HCT116 (cell line): ENCODE results near the gene CD164L2. TPM values are rescaled to one million over a fixed set of nuclear protein-coding genes. Genes with fewer than 3 reads are reported as not detected.

ENCODE experiments used
- ATAC-seq: fragments of 200-7000 bp; cut with Tn5 transposase; 2 replicates; pipeline ENCODE4 v1.9.1; 2020; ENCODE audit warnings: mild to moderate bottlenecking, moderate library complexity
- BruUV-seq: library from RNA; stranded (reverse); fragments of 400-500 nt; replicated peaks from 2 replicates; lab custom pipeline; 2021; lab: Mats Ljungman, UMichigan
- CTCF ChIA-PET: fragments of 300-600 bp; sonication (Branson Sonifier 250); formaldehyde crosslinking; loops from one replicate; lab custom pipeline; 2021; ENCODE audit warnings: antibody characterized with exemption; lab: Charles Lee
- POLR2A ChIA-PET: fragments of 300-600, 350-600 bp; sonication (Branson Sonifier 250); formaldehyde crosslinking; loops from one replicate; lab custom pipeline; 2021; ENCODE audit warnings: antibody characterized with exemption; lab: Charles Lee
- RAD21 ChIA-PET, 2 experiments: fragments of 300-600 bp; sonication (Branson Sonifier 250); formaldehyde crosslinking; loops; one replicate each; lab custom pipeline; 2023; ENCODE audit warnings: low total read pairs in 2 of 2; ENCODE audit not compliant: uncharacterized antibody in 2 of 2, unreplicated experiment in 2 of 2, low non-redundant PET in 1 of 2; lab: Charles Lee
- DNase-seq: peaks from one replicate; pipeline ENCODE4 v3.0.0-alpha.2; 2010; ENCODE audit warnings: low read depth, low spot score
- H2AFZ ChIP-seq: fragments of 200-600 bp; shearing (Covaris generic), sonication (generic); 2 replicates; pipeline ENCODE4 v1.6.1; 2017; ENCODE audit warnings: low read depth, mixed run types, mixed read lengths, antibody characterized with exemption, low read length; ENCODE audit not compliant: poor library complexity, severe bottlenecking
- H3K27ac ChIP-seq: 2 replicates; pipeline ENCODE4 v1.5.1; 2012; ENCODE audit warnings: low read depth, low read length
- H3K27me3 ChIP-seq: fragments of 200-600 bp; sonication (generic); 2 replicates; pipeline ENCODE4 v1.6.1; 2016; ENCODE audit warnings: mixed run types, low read length, mixed read lengths; ENCODE audit not compliant: insufficient read depth
- H3K36me3 ChIP-seq, 2 experiments: fragments of 200-500 bp in 1 of 2; fragments of 200-600 bp in 1 of 2; sonication (Bioruptor generic) in 1 of 2; sonication (generic) in 1 of 2; 2 replicates each; pipeline versions ENCODE4 v1.5.1 to v1.6.1; 2014 to 2016; ENCODE audit warnings: low read length in 2 of 2, inconsistent platforms in 1 of 2, mixed read lengths in 1 of 2, mixed run types in 1 of 2; ENCODE audit not compliant: insufficient read depth in 2 of 2, control insufficient read depth in 1 of 2
- H3K4me1 ChIP-seq, 2 experiments: fragments of 200-600 bp in 1 of 2; sonication (generic) in 1 of 2; 2 replicates each; pipeline versions ENCODE4 v1.5.1 to v1.6.1; 2012 to 2017; ENCODE audit warnings: low read length in 2 of 2, inconsistent platforms in 1 of 2, mild to moderate bottlenecking in 1 of 2, mixed read lengths in 1 of 2, mixed run types in 1 of 2, moderate library complexity in 1 of 2; ENCODE audit not compliant: insufficient read depth in 2 of 2, control insufficient read depth in 1 of 2
- H3K4me2 ChIP-seq: fragments of 200-600 bp; sonication (generic); 2 replicates; pipeline ENCODE4 v1.6.1; 2017; ENCODE audit warnings: mixed run types, low read length, mixed read lengths
- H3K4me3 ChIP-seq, 2 experiments: fragments of 200-600 bp in 1 of 2; sonication (generic) in 1 of 2; replicated peaks in 1 of 2; 2 replicates each; pipeline ENCODE4 v1.5.1; 2011 to 2016; ENCODE audit warnings: low read length in 2 of 2, control low read depth in 1 of 2, low read depth in 1 of 2, mild to moderate bottlenecking in 1 of 2, mixed read lengths in 1 of 2, mixed run types in 1 of 2
- H3K79me2 ChIP-seq: fragments of 200-600 bp; sonication (generic); 2 replicates; pipeline ENCODE4 v1.6.1; 2017; ENCODE audit warnings: mild to moderate bottlenecking, mixed run types, low read length, moderate library complexity, mixed read lengths; ENCODE audit not compliant: insufficient read depth
- H3K9ac ChIP-seq: fragments of 200-600 bp; sonication (generic); 2 replicates; pipeline ENCODE4 v1.6.1; 2016; ENCODE audit warnings: low read length, mixed read lengths
- H3K9me2 ChIP-seq: fragments of 200-600 bp; sonication (generic), shearing (Covaris generic); 2 replicates; pipeline ENCODE4 v1.6.1; 2017; ENCODE audit warnings: mixed run types, mild to moderate bottlenecking, moderate library complexity; ENCODE audit not compliant: insufficient read depth
- H3K9me3 ChIP-seq, 2 experiments: fragments of 200-500 bp in 1 of 2; fragments of 200-600 bp in 1 of 2; sonication (Bioruptor generic) in 1 of 2; sonication (generic) in 1 of 2; 2 replicates each; pipeline ENCODE4 v1.6.1; 2014 to 2017; ENCODE audit warnings: low read length in 2 of 2, mixed read lengths in 2 of 2, inconsistent platforms in 1 of 2, low read depth in 1 of 2, mild to moderate bottlenecking in 1 of 2, mixed run types in 1 of 2, moderate library complexity in 1 of 2; ENCODE audit not compliant: control insufficient read depth in 1 of 2, insufficient read depth in 1 of 2
- H4K20me1 ChIP-seq: fragments of 200-600 bp; sonication (generic), shearing (Covaris generic); 2 replicates; pipeline ENCODE4 v1.6.1; 2017; ENCODE audit warnings: mixed run types, mild to moderate bottlenecking, moderate library complexity; ENCODE audit not compliant: insufficient read depth
- CEBPB ChIP-seq: IDR thresholded peaks from 2 replicates; pipeline ENCODE4 v1.6.1; 2012; ENCODE audit warnings: low read depth
- EGR1 ChIP-seq: IDR thresholded peaks from 2 replicates; pipeline ENCODE4 v1.6.1; 2012; ENCODE audit warnings: low read depth
- MAX ChIP-seq: IDR thresholded peaks from 2 replicates; pipeline ENCODE4 v1.6.1; 2012
- POLR2A ChIP-seq: IDR thresholded peaks from 2 replicates; pipeline ENCODE4 v1.7.0; 2011; ENCODE audit warnings: borderline replicate concordance; ENCODE audit not compliant: insufficient read depth, insufficient read length; ENCODE audit errors: extremely low read depth
- POLR2AphosphoS5 ChIP-seq: IDR thresholded peaks from 2 replicates; pipeline ENCODE4 v1.6.1; 2011; ENCODE audit warnings: mild to moderate bottlenecking, low read depth, low read length, moderate library complexity
- intact Hi-C: fragments of 100-400 bp; cut with micrococcal nuclease; formaldehyde crosslinking; loops from 2 replicates; pipeline ENCODE4 v1.10.0; 2022
- total RNA-seq: library from RNA; stranded (reverse); gene quantifications from one replicate; pipeline ENCODE4 v1.2.1, GENCODE V29; 2021; ENCODE audit not compliant: unreplicated experiment
- TF ChIP-seq, protein P1 (sequence below), 3 experiments: fragments of 200-600 bp in 1 of 3; sonication (generic) in 1 of 3; IDR thresholded peaks in 2 of 3; conservative IDR thresholded peaks in 1 of 3; 2 replicates each; pipeline ENCODE4 v1.5.1; 2012 to 2017; ENCODE audit warnings: low read depth in 2 of 3, low read length in 2 of 3, antibody characterized with exemption in 1 of 3, borderline replicate concordance in 1 of 3, control low read depth in 1 of 3, mild to moderate bottlenecking in 1 of 3, mixed read lengths in 1 of 3, mixed run types in 1 of 3, moderate library complexity in 1 of 3; ENCODE audit not compliant: insufficient read depth in 1 of 3

CD164L2 gene
- total RNA-seq, 1 experiment from 2014 or later, result 11.6 TPM

GRCh38 chr1:27392096-27392777 is 9.1 kb upstream of the CD164L2 start, which contains the start of gene GPR3 (continued):
- no peak for TF ChIP-seq POLR2A
- peak; percentile 78; the same call in 1 of the 2 replicates for TF ChIP-seq MAX

DNA sequence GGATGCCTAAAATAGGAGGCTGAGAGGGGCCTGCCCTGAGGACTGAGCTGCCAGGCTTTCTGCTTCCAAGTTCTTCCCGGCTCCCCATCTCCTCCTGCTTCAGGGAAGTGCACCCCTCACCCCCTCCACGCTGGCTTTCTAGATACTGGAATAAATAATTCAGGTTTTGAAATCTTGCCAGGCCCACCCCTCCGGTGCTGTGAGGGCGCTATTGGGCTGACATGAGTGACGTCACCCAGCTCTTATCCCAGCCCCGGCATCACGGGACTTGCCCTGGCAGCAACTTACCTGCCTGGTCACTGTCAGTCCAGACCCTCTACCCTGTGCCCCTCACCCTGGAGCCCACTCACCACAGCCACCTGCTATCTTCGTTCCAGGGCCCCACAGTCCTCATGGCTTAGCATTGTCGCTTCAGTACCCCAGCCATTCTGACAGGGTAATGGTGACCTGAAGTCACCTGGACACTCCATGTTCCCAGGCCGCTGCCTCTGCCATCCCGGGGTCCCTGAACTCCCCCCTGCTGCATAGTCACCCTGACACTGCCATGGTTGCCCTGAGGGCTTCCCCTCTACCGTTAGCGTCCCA is 8.5 kb upstream of the CD164L2 start:
- intact Hi-C loops, result loop anchor here (2.0 kb wide), 1 partner anchor 347 kb away; no protein-coding TSS in a partner anchor
- Histone ChIP-seq H3K9ac (peak overlapping the region; percentile 100), H3K9me2 (no peaks in the 10 kb centered on the region), H4K20me1 (no peaks in the 10 kb centered on the region), H3K36me3 (peaks cover 0 to 12% of the 10 kb centered on the region in 2 experiments; a peak in 1 of 4 replicates), H3K27me3 (no peaks in the 10 kb centered on the region), H3K27ac (peak overlapping the region; percentile 88), H3K4me1 (peaks cover 17 to 43% of the 10 kb centered on the region in 2 experiments), H2AFZ (no peak overlapping the region), H3K79me2 (peaks cover 25% of the 10 kb centered on the region), H3K4me2 (peak overlapping the region; percentile 86), H3K9me3 (no peaks in the 10 kb centered on the region), H3K4me3 (peak overlapping the region; percentile 46 to 99)
- DNase-seq (peak; percentile 53), ATAC-seq (peak; percentile 48)
- CTCF ChIA-PET, result interaction anchor here (0.6 to 3.0 kb wide), 18 partner anchors 9 to 346 kb away, joined by 3 to 28 read pairs (median 5); partner anchors contain the start of genes AHDC1, CD164L2, MAP3K6 and SYTL1
- POLR2A ChIA-PET, result interaction anchor here (0.6 to 1.9 kb wide), 8 partner anchors 9 to 700 kb away, joined by 3 to 8 read pairs (median 4); partner anchors contain the start of genes AHDC1, CD164L2 and MAP3K6
- no TSS peak for BruUV-seq
- TF ChIP-seq, protein P1, sequence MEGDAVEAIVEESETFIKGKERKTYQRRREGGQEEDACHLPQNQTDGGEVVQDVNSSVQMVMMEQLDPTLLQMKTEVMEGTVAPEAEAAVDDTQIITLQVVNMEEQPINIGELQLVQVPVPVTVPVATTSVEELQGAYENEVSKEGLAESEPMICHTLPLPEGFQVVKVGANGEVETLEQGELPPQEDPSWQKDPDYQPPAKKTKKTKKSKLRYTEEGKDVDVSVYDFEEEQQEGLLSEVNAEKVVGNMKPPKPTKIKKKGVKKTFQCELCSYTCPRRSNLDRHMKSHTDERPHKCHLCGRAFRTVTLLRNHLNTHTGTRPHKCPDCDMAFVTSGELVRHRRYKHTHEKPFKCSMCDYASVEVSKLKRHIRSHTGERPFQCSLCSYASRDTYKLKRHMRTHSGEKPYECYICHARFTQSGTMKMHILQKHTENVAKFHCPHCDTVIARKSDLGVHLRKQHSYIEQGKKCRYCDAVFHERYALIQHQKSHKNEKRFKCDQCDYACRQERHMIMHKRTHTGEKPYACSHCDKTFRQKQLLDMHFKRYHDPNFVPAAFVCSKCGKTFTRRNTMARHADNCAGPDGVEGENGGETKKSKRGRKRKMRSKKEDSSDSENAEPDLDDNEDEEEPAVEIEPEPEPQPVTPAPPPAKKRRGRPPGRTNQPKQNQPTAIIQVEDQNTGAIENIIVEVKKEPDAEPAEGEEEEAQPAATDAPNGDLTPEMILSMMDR (IDR thresholded peaks at IDR 0.05 in 2 of 3, conservative IDR thresholded peaks at IDR 0.05 in 1 of 3; ENCODE audit: borderline replicate concordance in 1 of 3, insufficient read depth in 1 of 3, low read depth in 2 of 3, low read length in 2 of 3), result no peak
- TF ChIP-seq POLR2AphosphoS5 (peak; percentile 46; the same call in 1 of the 2 replicates), CEBPB (no peak), POLR2A (peak; percentile 36), EGR1 (no peak)
- RAD21 ChIA-PET, result interaction anchor here in 1 of 2 experiments (0.6 to 1.0 kb wide), 4 partner anchors 8 to 349 kb away, joined by 3 to 4 read pairs (median 3); partner anchors contain the start of gene CD164L2
